IMR-90 (cell line): ENCODE data around the gene TENT5C. TPM values are rescaled to one million over a fixed set of nuclear protein-coding genes. Genes with fewer than 3 reads are reported as not detected.

Source experiments
- ATAC-seq: fragments of 200-7000 bp; cut with Tn5 transposase; 2 replicates; pipeline ENCODE4 v1.9.1; 2020; ENCODE audit warnings: low read depth, mild to moderate bottlenecking, moderate library complexity
- BruUV-seq: library from RNA; stranded (reverse); fragments of 400-500 nt; replicated peaks from 2 replicates; lab custom pipeline; 2021; lab: Mats Ljungman, UMichigan
- CTCF ChIA-PET: fragments of 300-600 bp; formaldehyde crosslinking; extraction: SDS; loops from one replicate; lab custom pipeline; 2021; ENCODE audit warnings: antibody characterized with exemption; lab: Yijun Ruan, JAX
- POLR2A ChIA-PET: fragments of 300-600 bp; sonication (Branson Sonifier 250); formaldehyde crosslinking; loops from one replicate; lab custom pipeline; 2022; ENCODE audit warnings: antibody characterized with exemption; ENCODE audit not compliant: unreplicated experiment; lab: Charles Lee
- DNase-seq: peaks from one replicate; pipeline ENCODE4 v3.0.0; 2013
- H2AFZ ChIP-seq: replicated peaks from 2 replicates; pipeline ENCODE3; 2013; ENCODE audit warnings: low read length, mild to moderate bottlenecking; ENCODE audit not compliant: poor library complexity
- H2AK5ac ChIP-seq: 2 replicates; pipeline ENCODE4 v1.6.1; 2013; ENCODE audit warnings: low read depth, low read length, inconsistent platforms
- H2AK9ac ChIP-seq: replicated peaks from 2 replicates; pipeline ENCODE3; 2013; ENCODE audit warnings: mild to moderate bottlenecking, low read depth, low read length, moderate library complexity; ENCODE audit not compliant: poor library complexity
- H2BK120ac ChIP-seq: 2 replicates; pipeline ENCODE4 v1.6.1; 2013; ENCODE audit warnings: low read depth, low read length, inconsistent platforms
- H2BK15ac ChIP-seq: 3 replicates; pipeline ENCODE4 v1.6.1; 2013; ENCODE audit warnings: low read depth, low read length, inconsistent platforms
- H2BK20ac ChIP-seq: 2 replicates; pipeline ENCODE4 v1.6.1; 2013; ENCODE audit warnings: low read depth, mild to moderate bottlenecking, inconsistent platforms, low read length, moderate library complexity
- H2BK5ac ChIP-seq: 2 replicates; pipeline ENCODE4 v1.6.1; 2013; ENCODE audit warnings: mild to moderate bottlenecking, low read depth, low read length, inconsistent platforms; ENCODE audit not compliant: poor library complexity, severe bottlenecking
- H3K14ac ChIP-seq: replicated peaks from 2 replicates; pipeline ENCODE4 v1.6.1; 2013; ENCODE audit warnings: low read depth, low read length, inconsistent platforms
- H3K18ac ChIP-seq: 2 replicates; pipeline ENCODE4 v1.6.1; 2013; ENCODE audit warnings: low read depth, low read length, control low read depth
- H3K23ac ChIP-seq: 2 replicates; pipeline ENCODE4 v1.6.1; 2013; ENCODE audit warnings: low read depth, low read length, inconsistent platforms
- H3K27ac ChIP-seq: 2 replicates; pipeline ENCODE4 v1.5.1; 2013; ENCODE audit warnings: mild to moderate bottlenecking, control low read depth, low read length; ENCODE audit not compliant: insufficient read depth
- H3K27me3 ChIP-seq: 2 replicates; pipeline ENCODE4 v1.6.1; 2013; ENCODE audit warnings: low read length; ENCODE audit not compliant: control insufficient read depth, insufficient read depth
- H3K36me3 ChIP-seq: 2 replicates; pipeline ENCODE4 v1.6.1; 2013; ENCODE audit warnings: low read length, mixed read lengths; ENCODE audit not compliant: control insufficient read depth, insufficient read depth
- H3K4ac ChIP-seq: 2 replicates; pipeline ENCODE4 v1.6.1; 2013; ENCODE audit warnings: low read depth, low read length, inconsistent platforms
- H3K4me1 ChIP-seq: 2 replicates; pipeline ENCODE4 v1.6.1; 2013; ENCODE audit warnings: low read length, mixed read lengths; ENCODE audit not compliant: control insufficient read depth, insufficient read depth
- H3K4me2 ChIP-seq: 2 replicates; pipeline ENCODE4 v1.6.1; 2013; ENCODE audit warnings: low read depth, mild to moderate bottlenecking, control low read depth, low read length, moderate library complexity
- H3K4me3 ChIP-seq: 2 replicates; pipeline ENCODE4 v1.5.1; 2013; ENCODE audit warnings: low read depth, mild to moderate bottlenecking, control low read depth, low read length, moderate library complexity; ENCODE audit not compliant: insufficient read depth
- H3K56ac ChIP-seq: 2 replicates; pipeline ENCODE4 v1.6.1; 2013; ENCODE audit warnings: low read length, inconsistent platforms; ENCODE audit not compliant: insufficient read depth; ENCODE audit errors: extremely low read depth
- H3K79me1 ChIP-seq, 2 experiments: 2 replicates each; pipeline ENCODE4 v1.6.1; 2013; ENCODE audit warnings: low read length in 2 of 2, inconsistent platforms in 1 of 2, low read depth in 1 of 2
- H3K9ac ChIP-seq: 2 replicates; pipeline ENCODE4 v1.6.1; 2013; ENCODE audit warnings: low read depth, low read length, control low read depth
- H3K9me1 ChIP-seq: 2 replicates; pipeline ENCODE4 v1.6.1; 2013; ENCODE audit warnings: low read length, inconsistent platforms; ENCODE audit not compliant: insufficient read depth
- H3K9me3 ChIP-seq: 2 replicates; pipeline ENCODE4 v1.6.1; 2013; ENCODE audit warnings: low read length; ENCODE audit not compliant: control insufficient read depth, insufficient read depth
- H4K20me1 ChIP-seq: 2 replicates; pipeline ENCODE4 v1.6.1; 2013; ENCODE audit warnings: low read length, inconsistent platforms; ENCODE audit not compliant: insufficient read depth
- H4K5ac ChIP-seq: 2 replicates; pipeline ENCODE4 v1.6.1; 2013; ENCODE audit warnings: mild to moderate bottlenecking, low read depth, low read length, control low read depth
- H4K8ac ChIP-seq, 2 experiments: 2 replicates each; pipeline ENCODE4 v1.6.1; 2013; ENCODE audit warnings: low read depth in 2 of 2, low read length in 2 of 2, control low read depth in 1 of 2, inconsistent platforms in 1 of 2
- H4K91ac ChIP-seq: 2 replicates; pipeline ENCODE4 v1.6.1; 2013; ENCODE audit warnings: low read depth, low read length, inconsistent platforms; ENCODE audit not compliant: insufficient read depth
- BHLHE40 ChIP-seq: fragments of 150-350 bp; IDR thresholded peaks from 2 replicates; pipeline ENCODE4 v1.6.1; 2016; ENCODE audit warnings: mild to moderate bottlenecking, low read depth, low read length
- CEBPB ChIP-seq: IDR thresholded peaks from 2 replicates; pipeline ENCODE4 v1.6.1; 2012; ENCODE audit warnings: low read depth, low read length, improper control_type of control experiment
- CHD1 ChIP-seq: IDR thresholded peaks from 2 replicates; pipeline ENCODE4 v1.6.1; 2012; ENCODE audit warnings: low read depth, low read length, improper control_type of control experiment
- ELK1 ChIP-seq: fragments of 150-350 bp; IDR thresholded peaks from 2 replicates; pipeline ENCODE4 v1.6.1; 2016; ENCODE audit warnings: low read depth, mild to moderate bottlenecking, low read length, moderate library complexity, borderline replicate concordance
- FOS ChIP-seq: fragments of 150-350 bp; IDR thresholded peaks from 2 replicates; pipeline ENCODE4 v1.6.1; 2016; ENCODE audit warnings: low read depth, low read length
- MAFK ChIP-seq: IDR thresholded peaks from 2 replicates; pipeline ENCODE4 v1.6.1; 2012; ENCODE audit warnings: low read depth, low read length, improper control_type of control experiment
- MAZ ChIP-seq: IDR thresholded peaks from 2 replicates; pipeline ENCODE4 v1.6.1; 2012; ENCODE audit warnings: low read depth, mild to moderate bottlenecking, low read length, improper control_type of control experiment, moderate library complexity, borderline replicate concordance
- MXI1 ChIP-seq: IDR thresholded peaks from 2 replicates; pipeline ENCODE4 v1.6.1; 2012; ENCODE audit warnings: low read depth, mild to moderate bottlenecking, low read length, moderate library complexity, borderline replicate concordance
- NFE2L2 ChIP-seq: fragments of 150-350 bp; IDR thresholded peaks from 2 replicates; pipeline ENCODE4 v1.6.1; 2016; ENCODE audit warnings: low read depth, mild to moderate bottlenecking, low read length
- POLR2A ChIP-seq: IDR thresholded peaks from 2 replicates; pipeline ENCODE4 v1.6.1; 2012; ENCODE audit warnings: mild to moderate bottlenecking, low read depth, low read length
- RFX5 ChIP-seq: IDR thresholded peaks from 2 replicates; pipeline ENCODE4 v1.8.0; 2012; ENCODE audit warnings: low read depth, mild to moderate bottlenecking, low read length, moderate library complexity
- SMC3 ChIP-seq: fragments of 150-350 bp; IDR thresholded peaks from 2 replicates; pipeline ENCODE4 v1.6.1; 2016; ENCODE audit warnings: low read depth, mild to moderate bottlenecking, antibody characterized with exemption, low read length, moderate library complexity
- WGBS, 2 experiments: methylation state at CpG; one replicate each; pipeline versions ENCODE4 v1.1.5 to v1.1.7; 2013; ENCODE audit warnings: missing lambda C conversion rate in 2 of 2; ENCODE audit not compliant: insufficient read length in 1 of 2; ENCODE audit errors: extremely low coverage in 2 of 2; 5-methylcytosine and 5-hydroxymethylcytosine counted together
- dilution Hi-C: fragments of 300-500 bp; cut with HindIII; formaldehyde crosslinking; loops from one replicate; pipeline ENCODE4 v1.14.3; 2018; ENCODE audit warnings: low sequenced_read_pairs; ENCODE audit not compliant: unreplicated experiment
- in situ Hi-C: fragments of 300-500 bp; cut with MboI; formaldehyde crosslinking; loops from 3 replicates; pipeline ENCODE4 v1.14.3; 2019; ENCODE audit warnings: low sequenced_read_pairs, inconsistent platforms, mixed read lengths
- intact Hi-C: fragments of 100-400 bp; cut with micrococcal nuclease; formaldehyde crosslinking; loops from 2 replicates; pipeline ENCODE4 v1.10.0; 2022
- polyA plus RNA-seq, 3 experiments: library from polyadenylated mRNA; depleted of rRNA; stranded (reverse); fragments of >200 nt; gene quantifications; 2 replicates each; pipeline ENCODE4 v1.2.3, GENCODE V29; 2012; ENCODE audit warnings: low replicate concordance in 1 of 3
- total RNA-seq: library from RNA; depleted of rRNA; stranded (reverse); fragments of >200 nt; gene quantifications from 2 replicates; pipeline ENCODE4 v1.2.3, GENCODE V29; 2012

The TENT5C gene
- total and polyA plus RNA-seq, 2 of the 4 experiments (the other 2 are of a cell fraction): 1.5 to 4.1 TPM

GRCh38 chr1:117633068-117633345 is 27.2 kb downstream of the TENT5C start:
- intact Hi-C loops (no loop called here), dilution Hi-C loops (no loop called here), in situ Hi-C loops (no loop called here)
- WGBS, 2 experiments: 88% methylated on average over 3 of the region's 5 CpGs; no CpG with 5 or more reads in 1 of the 2 experiments
- CTCF ChIA-PET: interaction anchor here (0.6 kb wide), 1 partner anchor 11 kb away, joined by 3 read pairs; no protein-coding TSS in a partner anchor
- Histone ChIP-seq H3K79me1 (peaks cover 0 to 20% of the 10 kb centered on the region in 2 experiments; a peak in 2 of 4 replicates), H3K4me3 (no peak overlapping the region), H2BK5ac (no peak overlapping the region), H2AK9ac (no peak overlapping the region), H4K91ac (no peak overlapping the region), H4K8ac (no peak overlapping the region), H3K18ac (no peak overlapping the region), H4K5ac (no peak overlapping the region), H3K14ac (no peak overlapping the region), H2AFZ (no peak overlapping the region), H3K9me3 (no peaks in the 10 kb centered on the region), H3K9ac (no peak overlapping the region), H4K20me1 (peaks cover 21% of the 10 kb centered on the region; the same call in 1 of the 2 replicates), H3K4me2 (no peak overlapping the region), H3K56ac (no peak overlapping the region), H3K27ac (no peak overlapping the region), H3K4ac (no peak overlapping the region), H2AK5ac (no peak overlapping the region), H2BK15ac (no peak overlapping the region), H3K9me1 (peaks cover 16% of the 10 kb centered on the region), H3K36me3 (peaks cover 2% of the 10 kb centered on the region; the same call in 1 of the 2 replicates), H3K4me1 (peaks cover 2% of the 10 kb centered on the region; the same call in 1 of the 2 replicates), H2BK120ac (no peak overlapping the region), H3K23ac (no peak overlapping the region), H3K27me3 (no peaks in the 10 kb centered on the region; the same call in 1 of the 2 replicates), H2BK20ac (no peak overlapping the region)
- DNase-seq: no peak
- no peak for ATAC-seq
- POLR2A ChIA-PET: no interaction called here
- TF ChIP-seq MAZ: no peak
- TF ChIP-seq NFE2L2: no peak
- no peak for TF ChIP-seq CHD1
- TF ChIP-seq CEBPB: no peak
- no peak for TF ChIP-seq SMC3
- no peak for TF ChIP-seq MAFK
- TF ChIP-seq RFX5: no peak
- no peak for TF ChIP-seq BHLHE40
- TF ChIP-seq ELK1: no peak
- no peak for TF ChIP-seq MXI1
- TF ChIP-seq POLR2A: no peak
- TF ChIP-seq FOS: no peak
- no TSS peak for BruUV-seq
